ENCODE results near the gene MRPL46.

GRCh38 chr15:88438181-88438580, 29.0 kb downstream of the MRPL46 start:
- TF ChIP-seq MAX (IDR thresholded peaks at IDR 0.05) (no peak), FOXM1 (IDR thresholded peaks at IDR 0.05; ENCODE audit: borderline replicate concordance, low read depth) (no peak), TAF1 (IDR thresholded peaks at IDR 0.05; ENCODE audit: low read depth) (no peak), CEBPB (IDR thresholded peaks at IDR 0.05) (no peak), ZBTB7A (IDR thresholded peaks at IDR 0.05; ENCODE audit: low read depth) (no peak), TEAD4 (IDR thresholded peaks at IDR 0.05) (no peak), EP300 (IDR thresholded peaks at IDR 0.05; ENCODE audit: borderline replicate concordance) (no peak), REST (IDR thresholded peaks at IDR 0.05; ENCODE audit: low read depth) (no peak), NFIC (IDR thresholded peaks at IDR 0.05) (no peak), RAD21 (IDR thresholded peaks at IDR 0.05; ENCODE audit: low read depth) (no peak), EGR1 (IDR thresholded peaks at IDR 0.05) (no peak), TCF12 (IDR thresholded peaks at IDR 0.05; ENCODE audit: low read depth) (no peak)

All from Ishikawa (cell line).